Stromal cell of bone marrow (primary cell): ENCODE results near the gene CTNNBL1.

Experiments
- DNase-seq: peaks from one replicate; pipeline ENCODE4 v3.0.0-alpha.2; 2012; ENCODE audit warnings: low read depth

Gene CTNNBL1

GRCh38 chr20:37915800-37916570 is 222.2 kb downstream of the CTNNBL1 start:
- no peak for DNase-seq

GRCh38 chr20:37917461-37917860 is 223.6 kb downstream of the CTNNBL1 start:
- DNase-seq: no peak

GRCh38 chr20:37918035-37918434 is 224.2 kb downstream of the CTNNBL1 start:
- no peak for DNase-seq

GRCh38 chr20:37919389-37920040 is 225.7 kb downstream of the CTNNBL1 start:
- no peak for DNase-seq

- no peak for DNase-seq
Measured at GRCh38 chr20:37920270-37920669, 226.4 kb downstream of the CTNNBL1 start.

GRCh38 chr20:37920679-37921322 is 227.0 kb downstream of the CTNNBL1 start:
- DNase-seq: no peak

GRCh38 chr20:37921341-37921929 is 227.6 kb downstream of the CTNNBL1 start:
- DNase-seq: no peak
